Panc1 (cell line): ENCODE measurements around the gene MYDGF. TPM values are rescaled to one million over a fixed set of nuclear protein-coding genes. Genes with fewer than 3 reads are reported as not detected.

Experiments used
- ATAC-seq: fragments of 200-7000 bp; cut with Tn5 transposase; 2 replicates; pipeline ENCODE4 v1.9.1; 2020; ENCODE audit warnings: mild to moderate bottlenecking, moderate library complexity
- BruUV-seq: library from RNA; stranded (reverse); fragments of 400-500 nt; replicated peaks from 2 replicates; lab custom pipeline; 2021; lab: Mats Ljungman, UMichigan
- CTCF ChIA-PET: fragments of 300-600 bp; sonication (Branson Sonifier 250); formaldehyde crosslinking; loops from one replicate; lab custom pipeline; 2022; ENCODE audit warnings: antibody characterized with exemption; lab: Charles Lee
- POLR2A ChIA-PET: fragments of 300-600 bp; sonication (Branson Sonifier 250); formaldehyde crosslinking; loops from one replicate; lab custom pipeline; 2022; ENCODE audit warnings: antibody characterized with exemption; lab: Charles Lee
- DNase-seq: peaks from one replicate; pipeline ENCODE4 v3.0.0-alpha.2; 2010; ENCODE audit warnings: low read depth, low spot score
- H3K27ac ChIP-seq: 2 replicates; pipeline ENCODE4 v1.5.1; 2011; ENCODE audit warnings: mild to moderate bottlenecking, low read length, inconsistent platforms
- H3K27me3 ChIP-seq: fragments of 200-500 bp; sonication (Bioruptor generic); 2 replicates; pipeline ENCODE4 v1.6.0; 2014; ENCODE audit warnings: low read length, inconsistent platforms; ENCODE audit not compliant: control insufficient read depth, insufficient read depth
- H3K36me3 ChIP-seq: fragments of 200-500 bp; sonication (Bioruptor generic); 2 replicates; pipeline ENCODE4 v1.5.1; 2014; ENCODE audit warnings: inconsistent platforms, mild to moderate bottlenecking, low read length, moderate library complexity; ENCODE audit not compliant: control insufficient read depth, insufficient read depth
- H3K4me1 ChIP-seq: 2 replicates; pipeline ENCODE4 v1.5.1; 2011; ENCODE audit warnings: inconsistent platforms, mild to moderate bottlenecking, low read length, moderate library complexity; ENCODE audit not compliant: control insufficient read depth, insufficient read depth
- H3K4me3 ChIP-seq, 2 experiments: 2 replicates each; pipeline ENCODE4 v1.5.1; 2011 to 2012; ENCODE audit warnings: low read depth in 2 of 2, low read length in 2 of 2, mild to moderate bottlenecking in 2 of 2, inconsistent platforms in 1 of 2, moderate library complexity in 1 of 2
- H3K9me3 ChIP-seq: fragments of 200-500 bp; sonication (Bioruptor generic); 2 replicates; pipeline ENCODE4 v1.5.1; 2014; ENCODE audit warnings: low read depth, mild to moderate bottlenecking, inconsistent platforms, low read length, moderate library complexity; ENCODE audit not compliant: control insufficient read depth, insufficient read depth
- POLR2AphosphoS5 ChIP-seq: IDR thresholded peaks from 2 replicates; pipeline ENCODE4 v1.6.1; 2012; ENCODE audit warnings: mild to moderate bottlenecking, low read depth, low read length, moderate library complexity
- SIN3A ChIP-seq: IDR thresholded peaks from 2 replicates; pipeline ENCODE4 v1.6.1; 2012; ENCODE audit warnings: low read depth, mild to moderate bottlenecking, low read length, moderate library complexity, borderline replicate concordance; ENCODE audit not compliant: insufficient read depth
- TCF7L2 ChIP-seq: IDR thresholded peaks from 2 replicates; pipeline ENCODE4 v1.6.1; 2011; ENCODE audit warnings: mild to moderate bottlenecking, low read depth, low read length, inconsistent platforms
- in situ Hi-C: cut with HindIII; loops from 2 replicates; pipeline ENCODE4 v1.10.0; 2016; ENCODE audit warnings: low sequenced_read_pairs, low pct_unique_long_range_greater_than_20kb
- intact Hi-C: fragments of 100-400 bp; cut with micrococcal nuclease; formaldehyde crosslinking; loops from one replicate; pipeline ENCODE4 v1.10.0; 2022; ENCODE audit not compliant: unreplicated experiment
- total RNA-seq: library from RNA; stranded (reverse); gene quantifications from one replicate; pipeline ENCODE4 v1.2.1, GENCODE V29; 2021; ENCODE audit not compliant: unreplicated experiment
- TF ChIP-seq, protein P1 (sequence below), 2 experiments: IDR thresholded peaks; 2 replicates each; pipeline ENCODE4 v1.6.1; 2011 to 2012; ENCODE audit warnings: low read depth in 2 of 2, control low read depth in 1 of 2, low read length in 1 of 2, mild to moderate bottlenecking in 1 of 2, moderate library complexity in 1 of 2; ENCODE audit not compliant: insufficient read depth in 1 of 2
- TF ChIP-seq, protein P2 (sequence below): fragments of 450-650 bp; IDR thresholded peaks from 2 replicates; pipeline ENCODE4 v1.5.1; 2017; ENCODE audit warnings: mild to moderate bottlenecking

The MYDGF gene
- total RNA-seq, 1 experiment from 2014 or later: 78.1 TPM

DNA sequence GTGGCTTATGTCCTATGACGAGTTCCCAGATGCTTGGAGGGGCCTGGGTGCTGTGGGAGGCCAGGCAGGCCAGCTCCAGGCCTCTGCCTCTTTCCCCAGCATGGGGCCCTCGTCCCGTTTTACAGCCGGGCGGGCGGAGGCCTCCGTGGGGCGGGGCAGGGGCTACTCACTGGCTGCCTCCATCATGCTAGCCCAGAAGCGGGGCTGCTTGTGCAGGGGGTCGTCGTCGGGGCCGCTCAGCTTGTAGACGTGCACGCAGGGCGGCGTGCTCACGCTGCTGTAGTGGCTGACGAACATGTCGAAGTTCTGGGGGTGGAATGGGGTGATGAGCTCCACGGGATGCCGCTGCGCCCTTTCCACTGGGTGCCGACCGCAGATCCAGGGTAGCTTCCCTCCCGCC, 18.4 kb upstream of the MYDGF start:
- DNase-seq (no peak), ATAC-seq (no peak)
- Histone ChIP-seq H3K9me3 (no peaks in the 10 kb centered on the region), H3K4me1 (no peaks in the 10 kb centered on the region), H3K27me3 (no peaks in the 10 kb centered on the region), H3K36me3 (no peaks in the 10 kb centered on the region), H3K27ac (no peak overlapping the region), H3K4me3 (no peak overlapping the region)
- TF ChIP-seq TCF7L2 (no peak), POLR2AphosphoS5 (no peak), SIN3A (no peak)
- TF ChIP-seq, protein P1, sequence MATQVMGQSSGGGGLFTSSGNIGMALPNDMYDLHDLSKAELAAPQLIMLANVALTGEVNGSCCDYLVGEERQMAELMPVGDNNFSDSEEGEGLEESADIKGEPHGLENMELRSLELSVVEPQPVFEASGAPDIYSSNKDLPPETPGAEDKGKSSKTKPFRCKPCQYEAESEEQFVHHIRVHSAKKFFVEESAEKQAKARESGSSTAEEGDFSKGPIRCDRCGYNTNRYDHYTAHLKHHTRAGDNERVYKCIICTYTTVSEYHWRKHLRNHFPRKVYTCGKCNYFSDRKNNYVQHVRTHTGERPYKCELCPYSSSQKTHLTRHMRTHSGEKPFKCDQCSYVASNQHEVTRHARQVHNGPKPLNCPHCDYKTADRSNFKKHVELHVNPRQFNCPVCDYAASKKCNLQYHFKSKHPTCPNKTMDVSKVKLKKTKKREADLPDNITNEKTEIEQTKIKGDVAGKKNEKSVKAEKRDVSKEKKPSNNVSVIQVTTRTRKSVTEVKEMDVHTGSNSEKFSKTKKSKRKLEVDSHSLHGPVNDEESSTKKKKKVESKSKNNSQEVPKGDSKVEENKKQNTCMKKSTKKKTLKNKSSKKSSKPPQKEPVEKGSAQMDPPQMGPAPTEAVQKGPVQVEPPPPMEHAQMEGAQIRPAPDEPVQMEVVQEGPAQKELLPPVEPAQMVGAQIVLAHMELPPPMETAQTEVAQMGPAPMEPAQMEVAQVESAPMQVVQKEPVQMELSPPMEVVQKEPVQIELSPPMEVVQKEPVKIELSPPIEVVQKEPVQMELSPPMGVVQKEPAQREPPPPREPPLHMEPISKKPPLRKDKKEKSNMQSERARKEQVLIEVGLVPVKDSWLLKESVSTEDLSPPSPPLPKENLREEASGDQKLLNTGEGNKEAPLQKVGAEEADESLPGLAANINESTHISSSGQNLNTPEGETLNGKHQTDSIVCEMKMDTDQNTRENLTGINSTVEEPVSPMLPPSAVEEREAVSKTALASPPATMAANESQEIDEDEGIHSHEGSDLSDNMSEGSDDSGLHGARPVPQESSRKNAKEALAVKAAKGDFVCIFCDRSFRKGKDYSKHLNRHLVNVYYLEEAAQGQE (IDR thresholded peaks at IDR 0.05; ENCODE audit: insufficient read depth in 1 of 2, low read depth in 2 of 2, low read length in 1 of 2): no peak
- TF ChIP-seq, protein P2, sequence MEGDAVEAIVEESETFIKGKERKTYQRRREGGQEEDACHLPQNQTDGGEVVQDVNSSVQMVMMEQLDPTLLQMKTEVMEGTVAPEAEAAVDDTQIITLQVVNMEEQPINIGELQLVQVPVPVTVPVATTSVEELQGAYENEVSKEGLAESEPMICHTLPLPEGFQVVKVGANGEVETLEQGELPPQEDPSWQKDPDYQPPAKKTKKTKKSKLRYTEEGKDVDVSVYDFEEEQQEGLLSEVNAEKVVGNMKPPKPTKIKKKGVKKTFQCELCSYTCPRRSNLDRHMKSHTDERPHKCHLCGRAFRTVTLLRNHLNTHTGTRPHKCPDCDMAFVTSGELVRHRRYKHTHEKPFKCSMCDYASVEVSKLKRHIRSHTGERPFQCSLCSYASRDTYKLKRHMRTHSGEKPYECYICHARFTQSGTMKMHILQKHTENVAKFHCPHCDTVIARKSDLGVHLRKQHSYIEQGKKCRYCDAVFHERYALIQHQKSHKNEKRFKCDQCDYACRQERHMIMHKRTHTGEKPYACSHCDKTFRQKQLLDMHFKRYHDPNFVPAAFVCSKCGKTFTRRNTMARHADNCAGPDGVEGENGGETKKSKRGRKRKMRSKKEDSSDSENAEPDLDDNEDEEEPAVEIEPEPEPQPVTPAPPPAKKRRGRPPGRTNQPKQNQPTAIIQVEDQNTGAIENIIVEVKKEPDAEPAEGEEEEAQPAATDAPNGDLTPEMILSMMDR: no peak
- ChIA-PET CTCF (no interaction called here), POLR2A (no interaction called here)
- intact Hi-C loops (no loop called here), in situ Hi-C loops (no loop called here)
- no TSS peak for BruUV-seq

DNA sequence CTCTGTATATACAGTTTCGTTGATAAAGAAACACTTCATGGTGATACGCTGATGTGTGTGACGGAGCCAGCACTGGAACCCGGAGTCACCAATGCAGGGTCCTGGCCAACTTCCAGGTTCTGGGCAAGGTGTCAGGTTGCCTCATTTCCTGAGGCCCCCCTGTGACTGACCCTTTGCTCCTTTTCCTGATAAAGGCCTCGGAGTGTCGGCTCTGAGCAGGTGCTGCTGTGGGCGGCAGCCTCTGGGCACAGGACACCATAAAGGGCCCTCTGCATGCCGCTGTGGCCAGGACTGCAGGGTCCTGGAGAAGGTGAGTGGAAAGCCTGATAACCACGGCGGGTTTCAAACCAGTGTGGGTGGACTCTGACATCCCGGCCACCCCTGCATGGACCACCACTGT, 17.3 kb upstream of the MYDGF start:
- intact Hi-C loops: no loop called here
- no peaks in the 10 kb centered on the region for H3K27me3 ChIP-seq
- ATAC-seq: no peak
- H3K27ac ChIP-seq: no peak overlapping the region
- H3K4me1 ChIP-seq: no peaks in the 10 kb centered on the region
- no peak for DNase-seq
- BruUV-seq: no TSS peak
- no peaks in the 10 kb centered on the region for H3K36me3 ChIP-seq
- in situ Hi-C loops: no loop called here
- H3K4me3 ChIP-seq: no peak overlapping the region
- TF ChIP-seq POLR2AphosphoS5 (no peak), TCF7L2 (no peak), SIN3A (no peak)
- TF ChIP-seq, protein P1 (IDR thresholded peaks at IDR 0.05; ENCODE audit: insufficient read depth in 1 of 2, low read depth in 2 of 2, low read length in 1 of 2): no peak
- TF ChIP-seq, protein P2: no peak
- ChIA-PET CTCF (no interaction called here), POLR2A (no interaction called here)
- no peaks in the 10 kb centered on the region for H3K9me3 ChIP-seq
